Thoracic aorta (tissue), 2 donors: ENCODE measurements around the gene TMEM176A. TPM values are rescaled to one million over a fixed set of nuclear protein-coding genes. Genes with fewer than 3 reads are reported as not detected.

ENCODE experiments used
- ATAC-seq: fragments of 150-250 bp; one replicate; pipeline ENCODE4 v1.8.0; 2017; ENCODE audit warnings: low read depth; ENCODE audit not compliant: insufficient number of reproducible peaks, low FRiP score
- DNase-seq: peaks from one replicate; pipeline ENCODE4 v3.0.0-alpha.2; 2020; ENCODE audit warnings: low spot score
- H3K27ac ChIP-seq, 2 donors: fragments of 200-600 bp; sonication (generic); 1 replicate in 1 of 2; 2 replicates in 1 of 2; pipeline ENCODE4 v1.5.1; 2016; ENCODE audit warnings: mild to moderate bottlenecking in 2 of 2, moderate library complexity in 2 of 2
- H3K27me3 ChIP-seq: fragments of 200-600 bp; sonication (generic); replicated peaks from 2 replicates; pipeline ENCODE4 v1.6.0; 2016; ENCODE audit warnings: mild to moderate bottlenecking; ENCODE audit not compliant: insufficient read depth
- H3K36me3 ChIP-seq: fragments of 200-600 bp; sonication (generic); one replicate; pipeline ENCODE4 v1.5.1; 2016
- H3K4me1 ChIP-seq, 2 donors: fragments of 200-600 bp; sonication (generic); 1 replicate in 1 of 2; 2 replicates in 1 of 2; pipeline versions ENCODE4 v1.5.1 to v1.6.0; 2016; ENCODE audit warnings: low read depth in 2 of 2, mild to moderate bottlenecking in 1 of 2; ENCODE audit not compliant: control insufficient read depth in 1 of 2
- H3K4me3 ChIP-seq: fragments of 200-600 bp; sonication (generic); 2 replicates; pipeline ENCODE4 v1.5.1; 2016; ENCODE audit warnings: mild to moderate bottlenecking
- H3K9me3 ChIP-seq: fragments of 200-600 bp; sonication (generic); 2 replicates; pipeline ENCODE4 v1.5.1; 2016
- total RNA-seq, 2 donors: library from RNA; depleted of rRNA; stranded (reverse); fragments of >200 nt; gene quantifications; one replicate each; pipeline versions ENCODE4 v1.1.0 to v1.2.3, GENCODE V29; 2016
- TF ChIP-seq, protein P1 (sequence below): fragments of 200-600 bp; sonication (generic); IDR thresholded peaks from one replicate; pipeline ENCODE4 v1.5.1; 2019; ENCODE audit warnings: antibody characterized with exemption

Gene TMEM176A
- total RNA-seq, 2 donors from 2014 or later = 9.1 to 23.4 TPM

- no peaks in the 10 kb centered on the region for H3K4me1 ChIP-seq
- no peak for DNase-seq
- TF ChIP-seq, protein P1, sequence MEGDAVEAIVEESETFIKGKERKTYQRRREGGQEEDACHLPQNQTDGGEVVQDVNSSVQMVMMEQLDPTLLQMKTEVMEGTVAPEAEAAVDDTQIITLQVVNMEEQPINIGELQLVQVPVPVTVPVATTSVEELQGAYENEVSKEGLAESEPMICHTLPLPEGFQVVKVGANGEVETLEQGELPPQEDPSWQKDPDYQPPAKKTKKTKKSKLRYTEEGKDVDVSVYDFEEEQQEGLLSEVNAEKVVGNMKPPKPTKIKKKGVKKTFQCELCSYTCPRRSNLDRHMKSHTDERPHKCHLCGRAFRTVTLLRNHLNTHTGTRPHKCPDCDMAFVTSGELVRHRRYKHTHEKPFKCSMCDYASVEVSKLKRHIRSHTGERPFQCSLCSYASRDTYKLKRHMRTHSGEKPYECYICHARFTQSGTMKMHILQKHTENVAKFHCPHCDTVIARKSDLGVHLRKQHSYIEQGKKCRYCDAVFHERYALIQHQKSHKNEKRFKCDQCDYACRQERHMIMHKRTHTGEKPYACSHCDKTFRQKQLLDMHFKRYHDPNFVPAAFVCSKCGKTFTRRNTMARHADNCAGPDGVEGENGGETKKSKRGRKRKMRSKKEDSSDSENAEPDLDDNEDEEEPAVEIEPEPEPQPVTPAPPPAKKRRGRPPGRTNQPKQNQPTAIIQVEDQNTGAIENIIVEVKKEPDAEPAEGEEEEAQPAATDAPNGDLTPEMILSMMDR = no peak
- H3K4me3 ChIP-seq = no peak overlapping the region
- no peaks in the 10 kb centered on the region for H3K27me3 ChIP-seq
- ATAC-seq = no peak
- H3K27ac ChIP-seq = no peak overlapping the region
- H3K9me3 ChIP-seq = no peaks in the 10 kb centered on the region
- no peaks in the 10 kb centered on the region for H3K36me3 ChIP-seq
These were observed 48.7 kb downstream of the TMEM176A start for GRCh38 chr7:150849204-150849775.

GRCh38 chr7:150850273-150850672 is 49.7 kb downstream of the TMEM176A start:
- TF ChIP-seq, protein P1 = no peak
- H3K4me1 ChIP-seq = no peaks in the 10 kb centered on the region
- no peaks in the 10 kb centered on the region for H3K36me3 ChIP-seq
- DNase-seq (no peak), ATAC-seq (no peak)
- H3K4me3 ChIP-seq = no peak overlapping the region
- no peaks in the 10 kb centered on the region for H3K27me3 ChIP-seq
- H3K27ac ChIP-seq = no peak overlapping the region
- no peaks in the 10 kb centered on the region for H3K9me3 ChIP-seq

GRCh38 chr7:150851492-150852370 is 51.2 kb downstream of the TMEM176A start:
- no peak overlapping the region for H3K4me3 ChIP-seq
- TF ChIP-seq, protein P1 = no peak
- no peak for ATAC-seq
- no peak for DNase-seq
- H3K4me1 ChIP-seq = no peaks in the 10 kb centered on the region
- no peaks in the 10 kb centered on the region for H3K9me3 ChIP-seq
- no peaks in the 10 kb centered on the region for H3K36me3 ChIP-seq
- no peaks in the 10 kb centered on the region for H3K27me3 ChIP-seq
- no peak overlapping the region for H3K27ac ChIP-seq

- ATAC-seq (no peak), DNase-seq (no peak)
- Histone ChIP-seq H3K27me3 (no peaks in the 10 kb centered on the region), H3K4me3 (no peak within 1 kb of the TSS), H3K4me1 (no peaks in the 10 kb centered on the region), H3K27ac (no peak within 1 kb of the TSS), H3K36me3 (no peaks in the 10 kb centered on the region), H3K9me3 (no peaks in the 10 kb centered on the region)
- TF ChIP-seq, protein P1 = no peak
These were observed 51.9 kb downstream of the TMEM176A start, which contains the start of gene AOC1 for GRCh38 chr7:150852371-150852905. Gene AOC1, plus strand, starts transcription at chr7:150852517. Its CDS starts 3,954 bp downstream, at chr7:150856471.
